Fibroblast of skin of back (primary cell): ENCODE measurements around the gene MED31.
A peak's percentile ranks its signal among the peaks of the same experiment; 100 is the strongest.

Experiments
- DNase-seq: peaks from one replicate; pipeline ENCODE4 v3.0.0-alpha.2; 2013

The MED31 gene

DNA sequence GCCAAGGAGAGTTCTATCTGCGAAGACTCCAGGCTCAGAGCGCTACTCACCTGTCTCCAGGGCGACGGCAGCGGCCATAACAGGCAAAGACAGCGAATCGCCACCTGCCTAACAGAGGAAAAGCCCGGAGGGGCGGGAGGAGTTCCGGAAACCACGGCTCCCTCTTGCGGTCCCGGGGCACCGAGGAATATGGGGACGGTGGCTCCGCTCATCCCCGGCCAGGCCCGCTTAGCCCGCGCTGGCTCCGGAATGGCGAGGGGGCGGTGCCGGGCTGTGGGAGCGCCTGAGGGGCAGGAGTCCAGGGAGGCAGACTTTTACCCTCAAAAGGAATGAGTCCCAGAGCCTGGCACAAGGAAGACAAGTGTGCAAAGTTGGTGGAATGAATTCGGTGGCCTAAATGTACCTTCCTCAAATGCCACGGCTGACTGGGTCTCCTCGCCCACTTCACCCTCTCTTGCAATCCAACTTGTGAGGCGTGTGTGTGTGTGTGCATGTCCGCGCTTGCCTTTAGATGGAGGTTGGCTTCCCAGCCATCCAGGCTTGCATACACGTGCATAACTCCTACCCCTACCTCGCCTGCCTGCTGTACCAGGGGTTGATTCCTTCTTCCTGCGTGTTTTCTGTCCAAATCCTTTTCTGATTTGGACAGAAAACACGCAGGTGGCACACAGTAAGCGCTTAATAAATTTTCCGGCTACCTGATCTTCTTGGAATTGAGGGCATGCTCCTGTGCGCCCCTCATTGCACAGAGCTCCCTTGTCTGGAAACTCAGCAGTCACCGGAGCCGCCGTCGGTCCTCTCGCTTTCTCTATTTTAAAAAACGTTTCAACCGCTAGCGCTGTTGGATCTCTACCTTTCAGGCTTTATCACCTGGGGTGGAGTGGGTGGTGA lies 3.7 kb upstream of the MED31 start:
- DNase-seq = no peak

DNA sequence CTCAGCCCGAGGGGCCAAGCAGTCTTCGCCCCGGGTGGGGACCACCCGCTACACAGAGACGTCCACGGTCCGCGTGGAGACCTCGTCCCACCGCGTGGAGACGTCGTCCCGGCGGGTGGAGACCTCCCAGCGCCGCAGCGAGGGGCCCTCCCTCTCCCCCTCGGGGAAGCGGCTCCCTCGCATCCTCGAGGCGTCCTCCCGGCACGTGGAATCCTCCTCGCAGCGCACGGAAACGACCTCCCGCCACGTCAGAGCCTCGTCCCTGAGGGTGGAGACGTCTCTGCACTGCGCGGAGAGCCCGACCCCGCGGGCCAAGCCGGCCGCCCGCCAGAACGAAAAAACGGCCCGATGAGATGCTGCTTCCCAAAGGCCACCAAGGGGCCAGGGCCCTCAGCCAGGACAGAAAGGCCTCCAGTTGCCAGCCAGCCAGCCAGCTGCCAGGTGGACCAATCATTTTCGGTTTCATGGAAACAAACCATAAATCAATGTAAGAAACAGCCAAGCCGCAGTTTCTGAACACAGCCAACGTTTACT lies 581 bp upstream of the MED31 start:
- peak; percentile 30 for DNase-seq

DNA sequence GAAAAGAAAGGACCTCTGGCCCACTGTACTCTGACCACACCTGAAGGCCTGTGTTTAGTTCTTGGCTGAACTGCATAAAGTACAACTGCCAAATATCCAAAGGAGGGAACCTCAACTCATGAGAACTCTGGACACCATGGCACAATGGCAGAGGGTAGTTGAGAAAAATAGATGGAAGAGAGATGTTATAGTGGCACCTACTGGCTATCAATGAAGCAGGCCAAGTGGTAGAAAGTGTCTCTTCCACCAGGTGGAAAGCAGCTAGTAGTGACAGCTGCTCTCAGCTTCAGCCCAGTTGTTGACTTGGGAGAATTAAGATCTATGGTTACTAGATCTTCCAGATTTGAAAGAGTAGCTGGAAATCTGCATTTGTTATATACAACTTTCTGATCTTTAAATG lies 3.2 kb downstream of the MED31 start:
- DNase-seq = no peak

DNA sequence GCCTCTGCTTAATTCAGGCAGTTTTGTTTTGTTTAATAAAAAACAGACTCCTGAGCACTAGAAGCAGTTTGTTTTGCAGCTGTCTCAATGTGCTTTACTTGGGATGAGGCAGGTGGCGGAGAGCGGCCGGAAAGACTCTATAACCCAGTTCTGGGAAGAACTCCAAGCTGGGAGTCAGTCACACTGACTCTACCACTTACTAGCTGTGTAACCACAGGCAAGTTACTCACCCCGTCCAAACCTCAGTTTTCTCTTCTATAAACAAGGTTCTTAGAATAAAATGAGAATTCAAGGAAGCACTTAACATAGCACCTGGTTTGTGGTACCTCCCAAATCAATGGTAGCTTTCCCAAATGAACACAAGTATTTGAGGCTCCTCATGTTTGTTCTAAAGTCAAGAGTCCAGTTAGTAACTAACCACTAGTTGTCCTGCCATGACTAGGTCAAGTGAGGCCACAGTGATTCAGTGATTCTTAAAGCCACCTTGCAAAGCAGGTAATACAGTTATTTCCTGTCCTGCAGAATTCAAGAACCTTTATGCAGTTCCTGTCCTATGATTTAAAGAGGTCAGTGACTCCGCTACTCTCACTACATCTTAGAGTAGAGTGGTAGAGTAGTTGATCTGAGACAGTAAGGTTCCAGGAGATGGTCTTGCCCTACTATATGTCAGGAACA lies 7.8 kb downstream of the MED31 start:
- no peak for DNase-seq

DNA sequence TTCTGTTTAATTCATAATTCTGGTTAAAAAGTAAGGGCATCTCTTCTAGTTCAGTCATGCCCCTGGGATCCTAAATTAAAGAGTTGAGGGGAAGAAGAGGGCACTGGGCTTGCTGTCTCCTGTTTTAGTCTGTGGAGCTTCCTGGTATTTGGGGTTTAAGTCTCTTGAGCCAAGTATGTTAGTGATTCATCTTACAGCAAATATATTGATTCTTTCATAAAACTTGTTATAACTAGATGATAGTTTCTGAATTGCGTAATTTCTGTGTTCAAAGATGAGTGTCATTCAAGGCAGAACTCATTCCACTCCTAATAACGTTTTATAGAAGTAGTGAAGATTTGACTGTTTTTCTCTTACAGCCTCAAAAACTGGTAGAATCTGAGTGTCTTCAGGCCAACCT lies 8.8 kb downstream of the MED31 start:
- DNase-seq = no peak

DNA sequence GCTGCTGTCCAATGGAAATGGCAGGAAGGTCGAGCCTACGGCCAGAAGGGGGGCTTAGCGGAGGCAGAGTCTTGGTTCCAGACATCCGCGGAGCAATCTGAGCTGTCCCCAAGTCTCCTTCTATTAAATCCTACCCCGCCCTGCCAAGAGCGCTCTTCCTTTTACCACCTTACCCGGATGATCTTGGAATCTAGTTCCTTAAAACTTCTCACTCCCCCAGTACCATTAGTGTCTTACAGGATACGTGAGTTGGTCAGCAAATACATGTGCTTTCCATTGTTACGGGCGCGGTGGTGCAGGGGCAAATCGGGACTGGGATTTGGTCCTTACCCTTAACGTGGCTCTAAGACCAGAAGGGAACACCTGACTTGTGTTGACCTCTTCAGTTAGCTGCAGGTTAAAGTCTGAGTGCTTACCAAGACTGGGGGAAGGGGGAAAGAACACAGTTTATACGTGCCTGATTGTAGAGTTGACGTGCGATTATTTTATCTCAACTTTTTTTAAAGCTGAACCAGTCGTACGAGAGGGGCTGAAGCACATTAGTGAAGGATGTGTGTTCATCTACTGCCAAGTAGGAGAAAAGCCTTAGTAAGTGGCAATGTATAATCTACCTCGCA lies 10.1 kb downstream of the MED31 start:
- no peak for DNase-seq

DNA sequence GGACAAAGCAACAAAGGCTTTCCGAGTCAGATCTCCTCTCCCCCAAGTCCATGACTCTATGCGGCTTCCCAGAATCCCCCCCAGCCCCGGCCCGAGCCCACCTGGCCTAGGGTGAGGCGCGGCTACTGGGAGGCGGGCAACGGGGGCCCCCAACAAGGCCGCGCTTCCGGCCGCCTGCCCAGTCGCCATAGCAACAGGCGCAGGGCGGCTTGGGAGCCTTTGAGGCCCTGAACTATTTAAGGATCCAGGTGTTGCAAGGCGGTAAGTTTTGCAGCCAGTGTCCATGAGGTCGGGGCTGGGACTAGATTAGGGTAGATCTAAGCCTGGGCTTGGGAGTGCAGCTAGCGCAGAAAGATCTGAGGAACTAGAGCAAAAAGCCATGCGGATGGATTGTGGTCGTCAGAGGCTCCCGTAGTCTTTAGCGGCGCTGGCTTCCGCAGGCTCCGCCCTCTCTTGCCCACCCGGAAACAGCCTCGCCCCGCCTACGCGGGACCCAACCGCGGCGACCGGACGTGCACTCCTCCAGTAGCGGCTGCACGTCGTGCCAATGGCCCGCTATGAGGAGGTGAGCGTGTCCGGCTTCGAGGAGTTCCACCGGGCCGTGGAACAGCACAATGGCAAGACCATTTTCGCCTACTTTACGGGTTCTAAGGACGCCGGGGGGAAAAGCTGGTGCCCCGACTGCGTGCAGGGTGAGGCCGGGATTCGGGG lies 10.7 kb downstream of the MED31 start, which contains the start of the genes KIAA0753 and TXNDC17:
Gene KIAA0753, minus strand, starts transcription at position 176 of the 711 bp plus-strand sequence. CDS start 5,608 bp downstream, outside the sequence.
Gene TXNDC17, plus strand, starts transcription at position 525 of the 711 bp plus-strand sequence. Its CDS starts 23 bp downstream, at position 548.
- DNase-seq = peak; percentile 92

DNA sequence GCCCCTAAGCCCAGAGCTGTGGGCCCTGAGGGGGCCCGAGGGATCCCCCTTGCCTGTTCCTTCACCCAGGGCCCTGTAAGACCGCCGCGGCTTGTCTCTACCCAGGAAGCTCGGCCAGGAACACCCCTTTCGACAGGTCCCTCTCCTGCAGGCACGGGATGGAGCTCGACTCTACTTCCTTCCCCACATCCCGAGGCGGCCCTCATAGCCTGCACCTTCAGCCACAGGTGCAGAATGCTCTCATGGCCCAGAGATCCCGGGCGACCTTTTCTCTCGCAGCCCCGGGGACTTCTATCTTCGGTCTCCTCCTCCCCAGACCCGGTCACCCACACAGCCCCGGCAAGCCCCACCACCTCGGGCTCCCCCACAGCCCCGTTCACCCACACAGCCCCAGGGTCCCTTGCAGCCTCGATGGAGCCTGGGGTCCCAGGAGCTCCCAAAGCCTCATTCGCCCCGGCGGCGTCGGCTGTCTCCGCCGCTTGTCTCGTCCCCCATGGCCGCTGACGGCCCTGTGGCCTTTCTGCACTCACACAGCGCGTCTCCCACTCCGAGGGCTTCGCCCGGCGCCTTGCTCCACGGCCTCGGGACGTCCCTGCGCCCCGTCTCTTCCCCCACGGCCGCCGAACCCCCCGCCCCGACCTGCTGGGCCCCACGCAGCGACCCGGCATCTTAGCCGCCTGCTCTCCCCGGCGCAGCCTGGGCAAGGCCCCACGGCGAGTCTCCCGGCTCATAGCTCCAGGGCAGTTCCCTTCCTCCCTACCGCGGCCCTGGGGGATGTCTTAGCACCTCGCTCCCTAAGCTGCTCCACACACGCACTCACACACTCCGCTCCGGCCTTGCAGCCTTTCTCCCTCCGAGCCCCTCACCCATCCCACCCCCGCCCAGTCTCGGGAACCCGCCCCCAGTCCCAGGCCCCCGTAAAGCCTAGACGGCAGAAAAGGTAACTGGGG lies 11.5 kb downstream of the MED31 start:
- DNase-seq = peak; percentile 46

DNA sequence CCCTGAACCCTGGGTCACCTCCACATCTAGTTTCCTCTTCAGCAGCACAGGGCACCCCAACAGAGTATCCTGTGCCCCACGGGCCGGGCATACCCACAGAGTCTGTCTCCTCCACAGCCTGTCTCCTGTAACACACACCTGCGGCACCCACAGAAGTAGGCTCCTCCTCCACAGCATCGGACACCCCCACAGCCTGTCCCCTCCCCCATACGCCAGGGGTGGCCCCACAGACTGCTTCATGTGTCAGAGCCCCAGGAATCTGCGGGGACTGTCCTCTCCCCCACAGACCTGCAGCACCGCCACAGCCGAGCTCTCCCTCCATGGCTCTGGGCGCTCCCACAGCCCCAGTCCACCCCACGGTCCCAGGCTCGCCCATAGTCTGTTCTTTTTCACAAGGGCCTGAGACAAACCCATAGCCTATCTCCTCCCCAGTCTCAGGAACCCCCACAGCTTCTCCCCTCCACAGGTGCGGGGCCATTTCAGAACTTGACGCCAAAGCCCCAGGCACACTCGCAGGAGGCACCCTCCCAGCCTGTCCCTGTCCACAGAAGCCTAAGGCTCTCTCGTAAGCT lies 12.3 kb downstream of the MED31 start:
- no peak for DNase-seq

DNA sequence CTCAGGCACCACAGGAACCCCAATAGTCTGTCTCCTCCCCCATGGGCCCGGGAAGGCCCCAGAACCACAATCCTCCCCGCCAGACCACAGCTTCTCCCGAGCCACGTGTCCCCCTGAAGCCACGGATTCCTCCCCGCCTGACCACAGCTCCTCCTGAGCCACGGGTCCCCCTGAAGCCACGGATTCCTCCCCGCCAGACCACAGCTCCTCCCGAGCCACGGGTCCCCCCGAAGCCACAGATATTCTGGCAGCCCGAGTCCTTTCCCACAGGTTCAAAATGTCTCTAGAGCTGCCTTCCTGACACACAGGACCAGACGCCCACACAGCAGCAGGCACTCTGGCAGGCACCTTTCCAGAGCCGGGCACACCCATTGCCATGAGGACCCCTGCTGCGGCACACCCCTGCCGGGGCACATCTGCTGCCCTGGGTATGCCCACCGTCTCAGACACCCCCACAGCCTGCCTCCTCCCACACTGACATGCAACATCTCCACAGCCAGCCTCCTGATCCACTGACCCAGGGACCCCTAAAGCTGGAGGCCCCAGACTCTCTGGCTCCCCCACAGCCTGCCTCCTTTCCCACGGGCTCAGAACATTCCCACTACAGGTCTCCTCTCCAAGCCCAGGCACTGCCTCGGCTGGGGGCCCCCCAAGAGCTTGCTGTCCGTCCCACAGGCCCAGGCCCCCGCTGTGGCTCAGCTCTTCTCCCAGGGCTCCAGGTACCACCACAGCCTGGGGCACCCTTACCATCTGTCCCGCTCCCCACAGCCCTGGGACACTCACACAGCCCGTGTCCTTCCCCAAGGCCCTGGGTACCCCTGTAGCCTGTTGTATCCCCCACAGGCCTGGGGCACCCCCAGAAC lies 13.1 kb downstream of the MED31 start:
- no peak for DNase-seq

DNA sequence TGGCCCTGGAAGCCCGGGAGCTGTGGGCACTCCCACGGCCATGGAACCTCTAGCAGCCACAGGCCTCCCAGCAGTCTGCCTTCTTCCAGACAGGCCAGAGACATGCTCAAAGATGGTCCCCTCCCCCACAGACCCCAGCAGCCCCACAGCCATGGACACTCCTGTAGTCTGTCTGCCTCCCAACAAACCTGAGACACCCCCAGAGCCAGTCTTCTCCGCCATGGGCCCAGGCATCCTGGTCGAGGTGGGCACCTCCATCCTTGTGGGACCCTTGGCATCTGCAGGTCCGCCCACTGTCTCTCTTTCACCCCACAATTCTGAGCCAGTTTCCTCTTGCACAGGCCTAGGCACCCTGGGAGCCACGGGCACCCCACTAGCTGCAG lies 14.0 kb downstream of the MED31 start:
- no peak for DNase-seq

DNA sequence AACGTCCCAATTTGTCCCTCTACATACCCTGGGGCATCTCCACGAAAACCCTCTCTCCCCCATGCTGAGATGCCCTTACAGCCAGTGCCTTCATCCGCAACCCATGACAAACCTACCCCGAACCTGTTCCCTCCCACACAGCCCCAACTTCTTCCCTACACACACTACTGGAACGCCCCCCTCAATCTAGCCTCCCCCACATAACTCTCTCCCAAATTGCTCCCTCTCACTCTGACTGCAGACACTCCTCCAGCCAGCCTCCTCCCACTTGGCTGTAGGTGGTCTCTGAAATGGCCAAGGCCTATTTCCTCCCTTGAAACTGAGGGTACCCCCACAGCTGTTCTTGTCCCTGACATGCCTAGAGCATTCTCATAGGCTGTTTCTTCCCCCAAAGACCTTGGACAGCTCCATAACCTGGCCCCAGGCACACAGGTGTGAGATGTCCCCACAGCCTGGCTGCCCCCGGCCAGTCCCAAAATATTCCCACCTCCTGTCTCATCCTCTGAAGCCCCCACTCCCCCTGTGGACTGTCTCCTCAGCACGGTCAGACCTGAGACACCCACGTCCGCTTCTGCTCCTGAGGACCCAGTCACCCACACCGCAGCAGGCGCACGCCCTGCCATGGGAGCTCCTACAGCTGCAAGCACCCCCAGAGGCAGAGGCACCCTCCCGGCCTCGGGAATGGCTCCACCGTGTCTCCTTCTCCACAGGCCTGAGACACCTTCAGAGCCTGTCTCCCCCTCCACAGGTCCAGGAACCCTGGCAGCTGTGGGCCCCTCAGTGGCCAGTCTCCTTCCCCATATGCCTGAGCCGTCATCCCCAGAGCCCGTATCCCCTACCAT lies 14.6 kb downstream of the MED31 start:
- no peak for DNase-seq

DNA sequence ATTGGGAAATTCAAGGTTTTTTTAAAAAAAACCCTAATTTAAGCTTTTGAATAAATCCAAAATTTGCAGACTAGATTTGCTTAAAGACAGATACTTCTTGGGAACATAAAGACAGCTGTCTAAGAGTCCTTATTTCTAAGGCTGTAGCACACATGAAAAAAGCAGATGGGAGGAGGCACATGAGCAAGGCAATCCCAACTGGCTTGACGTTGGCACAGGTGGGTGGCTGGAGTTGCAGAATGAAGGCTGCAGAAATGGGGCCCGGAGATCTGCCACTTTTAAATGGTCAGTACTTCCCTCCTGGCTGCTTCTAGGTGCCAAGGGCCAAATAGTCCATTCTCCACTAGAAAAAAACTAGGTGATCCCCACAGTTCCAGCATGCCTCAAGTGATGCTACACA lies 15.3 kb downstream of the MED31 start:
- no peak for DNase-seq

DNA sequence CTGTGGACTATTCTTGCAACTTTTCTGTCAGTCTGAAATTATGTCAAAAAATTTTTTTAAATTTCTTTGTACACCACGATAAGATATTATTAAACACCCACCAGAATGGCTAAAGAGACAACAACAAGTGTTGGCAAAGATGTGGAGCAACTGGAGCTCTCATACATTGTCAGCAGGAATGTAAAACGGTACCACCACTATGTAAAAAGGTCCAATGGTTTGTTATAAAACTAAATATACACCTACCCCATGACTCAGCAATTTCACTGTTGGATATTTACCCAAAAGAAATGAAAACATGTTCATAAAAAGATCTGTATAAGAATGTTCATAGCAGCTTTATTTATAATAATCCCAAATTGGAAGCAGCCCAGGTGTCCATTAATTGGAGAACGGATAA lies 18.1 kb downstream of the MED31 start:
- no peak for DNase-seq

DNA sequence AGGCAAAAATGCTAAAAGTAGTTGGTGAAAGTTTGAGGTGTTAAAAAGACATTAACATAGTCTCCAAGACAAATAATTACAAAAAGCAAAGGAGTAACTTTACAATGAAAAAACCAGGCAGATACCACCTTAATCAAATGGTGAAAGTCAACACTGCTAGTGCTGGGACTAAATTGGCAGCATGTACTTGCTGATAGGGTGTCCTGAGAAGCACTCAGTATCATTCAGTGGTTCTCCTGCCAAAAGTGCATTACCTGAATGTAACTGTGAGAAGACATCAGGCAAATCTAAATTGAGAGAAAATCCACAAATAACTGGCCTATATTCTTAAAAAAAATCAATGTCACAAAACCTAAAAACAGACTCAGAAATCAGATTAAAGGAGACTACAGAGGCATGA lies 18.9 kb downstream of the MED31 start:
- no peak for DNase-seq

DNA sequence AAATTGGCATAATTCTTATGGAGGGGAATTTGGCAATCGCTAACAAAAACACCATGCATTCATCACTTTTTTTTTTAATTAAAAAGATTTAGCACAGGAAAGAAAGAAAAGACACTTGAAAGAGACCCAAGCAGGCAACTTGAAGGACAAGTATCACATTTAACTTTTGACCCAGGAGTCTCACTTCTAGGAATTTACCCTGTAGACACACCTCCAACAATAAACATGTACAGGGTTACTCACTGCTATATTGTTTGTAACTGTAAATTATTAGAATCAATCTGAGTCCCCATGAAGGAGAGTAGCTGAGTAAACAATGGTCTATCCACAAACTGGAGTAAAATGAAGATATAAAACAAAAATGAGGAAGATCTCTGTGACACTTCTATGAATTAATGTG lies 21.0 kb downstream of the MED31 start:
- DNase-seq = no peak

DNA sequence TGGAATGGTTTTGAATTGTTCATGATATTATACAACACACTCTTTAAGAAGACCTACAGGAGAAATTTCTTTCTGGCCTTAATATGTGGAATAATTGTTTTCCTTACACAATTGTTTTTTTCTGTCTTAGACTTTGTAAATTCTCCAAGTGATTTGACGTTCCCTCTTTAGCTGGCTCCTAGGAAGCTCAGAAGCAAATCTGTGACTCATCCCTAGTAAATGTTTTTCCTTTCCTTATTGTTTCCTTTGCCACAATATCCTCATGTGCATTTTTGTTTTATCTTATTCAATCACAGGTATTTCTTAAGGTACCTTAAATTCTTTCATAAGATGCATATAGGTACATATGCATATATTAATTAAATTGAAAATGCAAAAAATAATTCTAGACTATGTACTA lies 24.4 kb downstream of the MED31 start:
- no peak for DNase-seq

DNA sequence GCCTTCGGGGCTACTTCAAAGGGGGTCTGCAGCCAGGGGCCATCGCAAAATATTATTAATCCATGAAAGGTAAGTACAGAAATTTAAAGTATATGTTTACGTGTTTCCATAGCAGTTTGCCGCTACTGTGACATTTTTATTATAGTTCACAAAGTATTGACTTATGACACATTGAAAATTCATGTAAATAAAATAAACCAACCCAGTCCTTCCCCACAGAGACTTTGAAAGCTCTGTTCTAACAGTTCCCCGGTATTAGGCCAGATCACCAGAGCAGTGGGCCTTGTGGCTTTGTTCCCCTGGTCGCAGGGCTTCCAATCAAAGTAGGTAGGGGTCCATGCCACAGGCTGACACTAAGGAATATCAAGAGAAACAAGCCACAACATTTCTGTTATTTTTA lies 24.8 kb downstream of the MED31 start:
- DNase-seq = no peak

DNA sequence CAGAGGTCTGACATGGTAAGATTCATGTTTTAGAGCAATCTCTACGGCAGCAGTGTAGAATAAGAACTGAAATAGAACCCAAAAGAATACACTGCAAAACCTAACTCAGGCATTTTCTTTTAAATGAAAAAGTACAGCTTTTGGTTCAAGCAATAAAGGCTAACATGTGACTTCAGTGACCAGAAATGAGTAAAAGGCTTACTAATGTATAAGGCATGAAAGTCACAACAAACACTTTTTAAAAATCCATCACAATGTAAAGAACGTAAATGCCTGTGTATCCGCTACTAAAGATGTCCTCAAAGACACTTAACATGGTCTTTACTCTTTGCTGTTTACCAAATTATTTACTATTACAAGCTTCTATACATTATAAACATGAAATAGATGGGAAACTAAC lies 27.5 kb downstream of the MED31 start:
- peak; percentile 17 for DNase-seq
